Breast epithelium (tissue), 4 donors: Measurements from ENCODE around the gene RPN2. TPM values are rescaled to one million over a fixed set of nuclear protein-coding genes. Genes with fewer than 3 reads are reported as not detected.

ENCODE experiments used
- DNase-seq, 2 donors: peaks; one replicate each; pipeline ENCODE4 v3.0.0-alpha.2; 2019; ENCODE audit warnings: low spot score in 2 of 2
- H3K27ac ChIP-seq, 2 donors: fragments of 200-600 bp; sonication (generic) in 1 of 2; one replicate each; pipeline ENCODE4 v1.5.1; 2016 to 2019; ENCODE audit warnings: mild to moderate bottlenecking in 1 of 2
- H3K27me3 ChIP-seq, 2 donors: fragments of 200-600 bp; sonication (generic) in 1 of 2; one replicate each; pipeline versions ENCODE4 v1.5.1 to v1.6.0; 2017 to 2019; ENCODE audit warnings: control low read depth in 1 of 2, mild to moderate bottlenecking in 1 of 2
- H3K36me3 ChIP-seq: fragments of 200-600 bp; one replicate; pipeline ENCODE4 v1.5.1; 2019
- H3K4me1 ChIP-seq, 2 donors: fragments of 200-600 bp; sonication (generic); one replicate each; pipeline ENCODE4 v1.5.1; 2016 to 2019; ENCODE audit warnings: control low read depth in 1 of 2
- H3K4me3 ChIP-seq, 3 donors: fragments of 200-600 bp; sonication (generic); 1 replicate in 2 of 3; 2 replicates in 1 of 3; pipeline ENCODE4 v1.5.1; 2016 to 2019; ENCODE audit warnings: mild to moderate bottlenecking in 3 of 3, moderate library complexity in 2 of 3
- H3K9me3 ChIP-seq, 2 donors: fragments of 200-600 bp; sonication (generic) in 1 of 2; one replicate each; pipeline ENCODE4 v1.5.1; 2016 to 2019; ENCODE audit warnings: control low read depth in 1 of 2
- POLR2A ChIP-seq: fragments of 450-650 bp; IDR thresholded peaks from one replicate; pipeline ENCODE4 v1.6.1; 2016; ENCODE audit warnings: antibody characterized with exemption, mild to moderate bottlenecking, moderate library complexity
- POLR2AphosphoS5 ChIP-seq, 3 donors: sonication (generic); formaldehyde crosslinking; IDR thresholded peaks; one replicate each; pipeline ENCODE4 v1.6.1; 2017; ENCODE audit warnings: antibody characterized with exemption in 3 of 3
- intact Hi-C: fragments of 100-400 bp; cut with DNase I; formaldehyde crosslinking; loops from one replicate; pipeline ENCODE4 v1.15.1; 2023; ENCODE audit warnings: low total_unique reads
- total RNA-seq, 3 donors: library from RNA; depleted of rRNA; stranded (reverse); fragments of >200 nt; gene quantifications; one replicate each; pipeline ENCODE4 v1.1.0, GENCODE V29; 2016
- TF ChIP-seq, protein P1 (sequence below), 3 donors: fragments of 450-650 bp; IDR thresholded peaks; one replicate each; pipeline ENCODE4 v1.5.1; 2016 to 2017; ENCODE audit warnings: antibody characterized with exemption in 3 of 3, mild to moderate bottlenecking in 3 of 3, moderate library complexity in 3 of 3

Gene RPN2
- total RNA-seq, 3 donors from 2014 or later: 108 to 161 (median 154) TPM

DNA sequence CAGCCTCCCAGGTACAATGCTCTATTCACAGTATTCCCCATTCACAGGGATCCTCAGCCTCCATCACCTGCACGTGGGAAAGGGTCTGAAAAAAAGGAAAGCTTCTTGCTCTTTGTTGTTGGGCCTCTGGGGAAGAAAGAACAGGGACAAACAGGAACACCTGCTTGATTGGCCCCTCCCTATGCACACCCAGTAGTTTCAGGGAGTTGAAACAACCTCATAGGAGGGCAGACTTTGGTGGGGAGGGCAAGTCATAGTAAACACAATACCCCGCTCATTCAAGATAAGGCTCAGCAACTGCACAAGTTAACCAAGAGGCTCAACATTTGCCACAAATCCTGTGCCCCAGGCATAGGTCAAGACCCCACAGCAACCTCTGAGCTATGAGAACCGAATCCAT is 80.7 kb downstream of the RPN2 start:
- intact Hi-C loops: no loop called here
- H3K36me3 ChIP-seq: no peaks in the 10 kb centered on the region
- no peaks in the 10 kb centered on the region for H3K4me1 ChIP-seq
- TF ChIP-seq, protein P1, sequence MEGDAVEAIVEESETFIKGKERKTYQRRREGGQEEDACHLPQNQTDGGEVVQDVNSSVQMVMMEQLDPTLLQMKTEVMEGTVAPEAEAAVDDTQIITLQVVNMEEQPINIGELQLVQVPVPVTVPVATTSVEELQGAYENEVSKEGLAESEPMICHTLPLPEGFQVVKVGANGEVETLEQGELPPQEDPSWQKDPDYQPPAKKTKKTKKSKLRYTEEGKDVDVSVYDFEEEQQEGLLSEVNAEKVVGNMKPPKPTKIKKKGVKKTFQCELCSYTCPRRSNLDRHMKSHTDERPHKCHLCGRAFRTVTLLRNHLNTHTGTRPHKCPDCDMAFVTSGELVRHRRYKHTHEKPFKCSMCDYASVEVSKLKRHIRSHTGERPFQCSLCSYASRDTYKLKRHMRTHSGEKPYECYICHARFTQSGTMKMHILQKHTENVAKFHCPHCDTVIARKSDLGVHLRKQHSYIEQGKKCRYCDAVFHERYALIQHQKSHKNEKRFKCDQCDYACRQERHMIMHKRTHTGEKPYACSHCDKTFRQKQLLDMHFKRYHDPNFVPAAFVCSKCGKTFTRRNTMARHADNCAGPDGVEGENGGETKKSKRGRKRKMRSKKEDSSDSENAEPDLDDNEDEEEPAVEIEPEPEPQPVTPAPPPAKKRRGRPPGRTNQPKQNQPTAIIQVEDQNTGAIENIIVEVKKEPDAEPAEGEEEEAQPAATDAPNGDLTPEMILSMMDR (IDR thresholded peaks at IDR 0.05): no peak
- TF ChIP-seq POLR2A: no peak
- no peak for TF ChIP-seq POLR2AphosphoS5 (IDR thresholded peaks at IDR 0.05)
- H3K27ac ChIP-seq: no peak overlapping the region
- no peak for DNase-seq
- no peak overlapping the region for H3K4me3 ChIP-seq
- H3K27me3 ChIP-seq: no peaks in the 10 kb centered on the region
- H3K9me3 ChIP-seq: no peaks in the 10 kb centered on the region

DNA sequence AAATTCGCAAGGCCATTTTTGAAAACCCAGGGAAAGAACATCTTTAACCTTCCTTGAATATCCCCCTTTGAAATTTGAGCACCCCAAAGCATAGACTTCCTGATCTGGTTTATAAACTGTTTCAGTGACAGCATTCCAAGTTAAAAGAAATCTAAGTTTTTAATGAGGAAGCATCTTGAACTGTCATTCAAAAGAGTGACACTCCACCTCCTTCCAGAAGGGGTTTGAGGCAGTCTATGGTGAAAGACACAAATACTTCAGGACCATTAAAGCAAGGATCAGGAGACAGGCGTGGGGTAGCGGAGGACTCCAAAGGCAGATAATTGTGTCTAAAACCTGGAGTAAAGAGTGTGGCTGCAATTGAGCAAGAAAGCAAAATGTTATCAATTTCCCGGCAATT is 81.8 kb downstream of the RPN2 start:
- TF ChIP-seq POLR2AphosphoS5 (IDR thresholded peaks at IDR 0.05) (no peak), POLR2A (no peak)
- TF ChIP-seq, protein P1 (IDR thresholded peaks at IDR 0.05): no peak
- no peak for DNase-seq
- Histone ChIP-seq H3K27me3 (no peaks in the 10 kb centered on the region), H3K9me3 (no peaks in the 10 kb centered on the region), H3K4me1 (no peaks in the 10 kb centered on the region), H3K36me3 (no peaks in the 10 kb centered on the region), H3K4me3 (no peak overlapping the region), H3K27ac (no peak overlapping the region)
- intact Hi-C loops: no loop called here

DNA sequence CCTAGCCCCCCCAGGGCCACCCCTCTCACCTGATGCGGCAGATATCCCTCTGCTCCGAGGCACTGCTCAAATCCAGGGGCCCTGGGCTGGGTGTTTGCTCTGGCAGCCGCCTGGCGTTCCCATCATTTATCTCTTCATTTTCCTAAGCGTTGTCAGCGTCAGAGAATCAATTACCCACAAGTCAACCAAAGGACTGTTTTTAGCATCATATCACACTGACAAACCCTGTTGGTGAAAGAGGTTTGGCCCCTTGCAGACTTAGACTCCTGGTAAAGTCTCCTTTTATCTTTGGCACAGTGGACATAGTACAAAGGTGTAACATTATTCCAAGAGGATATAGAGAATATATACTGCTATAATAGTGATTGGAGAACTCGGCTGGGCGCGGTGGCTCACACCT is 82.6 kb downstream of the RPN2 start, which contains the start of gene GHRH:
Gene GHRH, minus strand, starts transcription at position 101 of the 400 bp plus-strand sequence. CDS start 4,925 bp downstream, outside the sequence.
- DNase-seq: no peak
- intact Hi-C loops: no loop called here

DNA sequence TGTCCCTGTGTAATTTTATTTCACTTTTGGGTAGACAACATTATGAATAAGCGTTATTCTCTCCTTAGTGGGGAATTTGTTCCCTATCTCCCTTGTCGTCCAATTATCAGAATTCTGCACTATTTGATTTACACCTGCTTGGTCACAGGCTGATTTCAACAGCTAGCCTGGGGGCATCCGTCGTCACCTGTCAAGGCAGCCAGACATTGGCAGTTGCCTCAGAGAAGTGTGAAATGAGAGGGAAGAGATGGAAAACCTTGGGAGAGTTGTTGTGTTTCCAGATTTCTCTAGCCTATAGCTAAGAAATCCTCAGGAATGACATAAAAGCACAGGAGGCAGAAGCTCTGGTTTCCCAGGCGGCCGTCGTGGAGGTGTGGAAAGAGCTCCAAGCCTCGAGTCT is 83.4 kb downstream of the RPN2 start:
- TF ChIP-seq POLR2A (no peak), POLR2AphosphoS5 (IDR thresholded peaks at IDR 0.05) (no peak)
- TF ChIP-seq, protein P1 (IDR thresholded peaks at IDR 0.05): no peak
- Histone ChIP-seq H3K4me1 (no peaks in the 10 kb centered on the region), H3K9me3 (no peaks in the 10 kb centered on the region), H3K27me3 (no peaks in the 10 kb centered on the region), H3K27ac (no peak overlapping the region), H3K36me3 (no peaks in the 10 kb centered on the region), H3K4me3 (no peak overlapping the region)
- intact Hi-C loops: no loop called here
- DNase-seq: no peak

More for the DNA sequence above, 82.6 kb downstream of the RPN2 start, which contains the start of gene GHRH:
- Histone ChIP-seq H3K4me3 (no peak within 1 kb of the TSS), H3K4me1 (no peaks in the 10 kb centered on the region), H3K27ac (no peak within 1 kb of the TSS), H3K27me3 (no peaks in the 10 kb centered on the region), H3K36me3 (no peaks in the 10 kb centered on the region), H3K9me3 (no peaks in the 10 kb centered on the region)
- no peak for TF ChIP-seq POLR2A
- TF ChIP-seq, protein P1 (IDR thresholded peaks at IDR 0.05): no peak
- no peak for TF ChIP-seq POLR2AphosphoS5 (IDR thresholded peaks at IDR 0.05)

DNA sequence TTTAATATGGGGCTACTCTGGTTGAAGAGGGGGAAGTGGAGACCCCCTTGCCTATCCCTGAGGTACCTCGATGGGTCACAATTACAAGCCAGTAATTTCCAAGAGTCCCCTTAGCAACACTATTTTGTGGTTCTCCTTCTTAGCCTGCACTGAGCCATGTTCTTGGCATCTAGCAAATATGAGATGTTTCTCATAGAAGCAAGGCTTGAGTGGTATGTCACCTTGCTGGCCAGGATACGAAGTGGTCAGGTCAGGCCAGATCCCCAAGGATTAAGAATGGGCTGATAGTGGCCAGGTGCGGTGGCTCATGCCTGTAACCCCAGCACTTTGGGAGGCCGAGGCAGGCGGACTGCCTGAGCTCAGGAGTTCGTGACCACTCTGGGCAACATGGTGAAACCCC is 84.6 kb downstream of the RPN2 start:
- no peak for DNase-seq
- H3K36me3 ChIP-seq: no peaks in the 10 kb centered on the region
- no peak overlapping the region for H3K4me3 ChIP-seq
- no peaks in the 10 kb centered on the region for H3K9me3 ChIP-seq
- intact Hi-C loops: no loop called here
- H3K27me3 ChIP-seq: no peaks in the 10 kb centered on the region
- H3K4me1 ChIP-seq: no peaks in the 10 kb centered on the region
- H3K27ac ChIP-seq: no peak overlapping the region
- TF ChIP-seq, protein P1 (IDR thresholded peaks at IDR 0.05): no peak
- no peak for TF ChIP-seq POLR2A
- TF ChIP-seq POLR2AphosphoS5 (IDR thresholded peaks at IDR 0.05): no peak
